ENCODE data around the gene EXTL2. TPM values are rescaled to one million over a fixed set of nuclear protein-coding genes. Genes with fewer than 3 reads are reported as not detected.

Gene EXTL2
- total and polyA plus RNA-seq, 4 donors, result 3.9 to 37.8 (median 9.4) TPM

DNA sequence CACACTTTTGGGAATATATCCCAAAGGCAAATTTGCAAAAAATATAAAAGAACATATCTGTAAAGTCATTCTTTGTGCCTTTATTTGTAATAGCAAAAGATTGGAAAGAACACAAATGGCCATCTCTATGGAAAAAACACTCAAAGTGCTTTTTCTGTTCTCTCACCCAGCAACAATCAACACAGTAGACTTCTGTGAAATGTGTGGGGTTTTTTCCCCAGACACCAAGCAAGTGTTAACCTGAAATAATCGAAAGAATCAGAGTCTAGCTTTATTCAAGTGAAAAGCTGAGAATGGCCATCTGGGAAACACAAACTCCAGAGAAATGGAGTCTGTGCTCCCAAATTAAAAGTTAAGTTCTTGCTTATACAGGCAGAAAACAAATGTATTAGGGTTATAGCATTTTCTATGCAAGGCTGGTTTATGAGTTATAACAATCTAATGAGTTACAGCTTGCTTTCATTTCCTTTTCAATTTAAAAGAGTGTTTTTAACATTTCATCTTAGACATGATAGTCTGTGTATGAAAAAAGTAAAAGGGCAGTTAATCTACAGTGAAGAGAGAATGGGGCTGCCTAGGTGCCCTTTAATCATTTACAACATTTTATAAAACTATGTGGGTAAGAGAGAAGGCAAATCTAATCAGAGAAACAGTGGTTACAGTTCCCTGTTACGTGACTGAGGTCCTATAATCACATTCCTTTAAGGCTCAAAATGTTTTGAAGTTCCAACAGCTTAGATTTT lies 47.8 kb upstream of the EXTL2 start:
- no peak overlapping the region for H3K9ac ChIP-seq (ENCODE audit: insufficient read depth in 1 of 2, low read length in 2 of 2)
- DNase-seq (peak in 2 of 3 donors; percentile 33 to 47), ATAC-seq (ENCODE audit: insufficient read depth, low FRiP score) (no peak)
- H3K9me3 ChIP-seq (ENCODE audit: control insufficient read depth in 4 of 4, insufficient read depth in 3 of 4, low read length in 3 of 4), result no peaks in the 10 kb centered on the region
- no peak overlapping the region for H3K27ac ChIP-seq (ENCODE audit: low read depth in 1 of 2, low read length in 1 of 2)
- no peak overlapping the region for H3K4me3 ChIP-seq
- WGBS, 2 donors, result 83 to 87% methylated on average over 2 of the region's 2 CpGs
- peaks cover 3 to 12% (median 8%) of the 10 kb centered on the region in 4 donors for H3K36me3 ChIP-seq (ENCODE audit: control insufficient read depth in 4 of 4, insufficient read depth in 4 of 4, low read length in 4 of 4)
- H3K4me1 ChIP-seq (ENCODE audit: control insufficient read depth in 5 of 5, insufficient read depth in 5 of 5, low read length in 5 of 5), result peaks cover 0 to 16% (median 5%) of the 10 kb centered on the region in 5 donors
- H3K27me3 ChIP-seq (ENCODE audit: control insufficient read depth in 3 of 3, insufficient read depth in 3 of 3, low read length in 2 of 3), result no peaks in the 10 kb centered on the region
- TF ChIP-seq CTCF (IDR thresholded peaks at IDR 0.05; ENCODE audit: control extremely low read depth, extremely low read depth), result no peak

DNA sequence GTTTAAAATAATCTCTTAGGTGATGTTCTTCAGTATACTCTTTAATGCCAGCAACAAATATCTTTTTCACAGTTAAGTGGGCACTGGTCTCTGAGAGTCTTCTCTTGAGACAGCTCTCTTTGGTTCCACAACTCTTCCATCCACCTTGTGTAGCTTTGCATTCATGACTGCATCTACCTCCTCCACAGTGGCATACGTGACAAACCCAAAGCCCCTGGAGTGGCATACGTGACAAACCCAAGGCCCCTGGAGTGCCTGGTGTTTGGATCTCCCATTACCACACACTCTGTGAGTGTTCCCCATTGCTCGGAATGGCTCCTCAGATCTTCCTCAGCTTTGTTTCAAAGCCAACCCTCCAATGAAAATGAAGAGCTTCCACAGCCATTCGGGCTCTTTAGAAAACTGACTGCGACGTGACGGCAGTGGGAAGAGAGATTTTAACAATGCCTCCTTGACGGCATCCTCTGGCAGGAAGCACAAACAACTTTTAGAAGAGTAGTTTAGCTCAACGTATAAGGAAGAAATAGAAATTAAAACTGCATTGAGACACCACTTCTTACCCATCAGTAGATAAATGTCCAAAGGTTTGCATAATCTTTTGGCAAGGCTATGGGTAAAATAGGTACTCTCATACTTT lies 47.1 kb upstream of the EXTL2 start:
- Histone ChIP-seq H3K36me3 (ENCODE audit: control insufficient read depth in 4 of 4, insufficient read depth in 4 of 4, low read length in 4 of 4) (peaks cover 3 to 12% (median 8%) of the 10 kb centered on the region in 4 donors), H3K4me3 (no peak overlapping the region), H3K9ac (ENCODE audit: insufficient read depth in 1 of 2, low read length in 2 of 2) (no peak overlapping the region), H3K9me3 (ENCODE audit: control insufficient read depth in 4 of 4, insufficient read depth in 3 of 4, low read length in 3 of 4) (no peaks in the 10 kb centered on the region), H3K27ac (ENCODE audit: low read depth in 1 of 2, low read length in 1 of 2) (no peak overlapping the region), H3K27me3 (ENCODE audit: control insufficient read depth in 3 of 3, insufficient read depth in 3 of 3, low read length in 2 of 3) (no peaks in the 10 kb centered on the region), H3K4me1 (ENCODE audit: control insufficient read depth in 5 of 5, insufficient read depth in 5 of 5, low read length in 5 of 5) (peaks cover 0 to 16% (median 5%) of the 10 kb centered on the region in 5 donors)
- TF ChIP-seq CTCF (IDR thresholded peaks at IDR 0.05; ENCODE audit: control extremely low read depth, extremely low read depth), result no peak
- ATAC-seq (ENCODE audit: insufficient read depth, low FRiP score) (no peak), DNase-seq (no peak)
- 94% methylated on average over 9 of the region's 9 CpGs for WGBS, 2 donors

DNA sequence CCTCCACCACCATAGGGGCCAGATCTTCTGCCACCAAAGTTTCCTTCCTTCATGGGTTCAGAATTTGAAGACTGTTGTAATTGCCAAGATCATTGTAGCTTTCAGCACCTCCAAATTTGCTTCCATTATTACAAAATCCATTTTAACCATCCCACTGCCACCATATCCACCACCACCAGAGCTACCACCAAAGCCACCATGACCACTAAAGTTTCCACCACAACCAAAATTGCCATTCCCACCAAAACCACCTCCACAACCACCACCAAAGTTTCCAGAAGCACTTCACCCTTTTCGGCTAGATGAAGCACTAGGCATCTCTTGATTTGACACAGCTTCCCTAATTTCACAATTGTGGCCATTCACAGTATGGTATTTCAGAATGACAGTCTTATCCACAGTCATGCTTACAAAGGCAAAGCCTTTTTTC lies 46.5 kb upstream of the EXTL2 start:
- DNase-seq, result no peak
- no peak for TF ChIP-seq CTCF (IDR thresholded peaks at IDR 0.05; ENCODE audit: control extremely low read depth, extremely low read depth)
- H3K27me3 ChIP-seq (ENCODE audit: control insufficient read depth in 3 of 3, insufficient read depth in 3 of 3, low read length in 2 of 3), result no peaks in the 10 kb centered on the region
- peaks cover 3 to 12% (median 8%) of the 10 kb centered on the region in 4 donors for H3K36me3 ChIP-seq (ENCODE audit: control insufficient read depth in 4 of 4, insufficient read depth in 4 of 4, low read length in 4 of 4)
- H3K27ac ChIP-seq (ENCODE audit: low read depth in 1 of 2, low read length in 1 of 2), result no peak overlapping the region
- no peak overlapping the region for H3K4me3 ChIP-seq
- no peak overlapping the region for H3K9ac ChIP-seq (ENCODE audit: insufficient read depth in 1 of 2, low read length in 2 of 2)
- no peak for ATAC-seq (ENCODE audit: insufficient read depth, low FRiP score)
- H3K9me3 ChIP-seq (ENCODE audit: control insufficient read depth in 4 of 4, insufficient read depth in 3 of 4, low read length in 3 of 4), result no peaks in the 10 kb centered on the region
- WGBS, 2 donors, result 59 to 76% methylated on average over 1 of the region's 1 CpG
- peaks cover 0 to 16% (median 5%) of the 10 kb centered on the region in 5 donors for H3K4me1 ChIP-seq (ENCODE audit: control insufficient read depth in 5 of 5, insufficient read depth in 5 of 5, low read length in 5 of 5)

All from lung (tissue), 12 donors.